Neural cell (in vitro differentiated cells): Measurements from ENCODE around the gene GSTA1. TPM values are rescaled to one million over a fixed set of nuclear protein-coding genes. Genes with fewer than 3 reads are reported as not detected.
"Not testable (repeated sequence)": the region's sequence is repeated elsewhere in the genome, so short reads cannot be mapped to it uniquely, and the experiment has no call there.

ENCODE experiments used
- H2AFZ ChIP-seq: fragments of 200-600, 300-800 bp; sonication (generic), shearing (Covaris generic); 2 replicates; pipeline ENCODE4 v1.6.0; 2014; ENCODE audit warnings: low read depth, mild to moderate bottlenecking, antibody characterized with exemption, low read length, moderate library complexity
- H3F3A ChIP-seq: fragments of 200-600 bp; shearing (Covaris generic); 2 replicates; pipeline ENCODE4 v1.6.1; 2016; ENCODE audit warnings: mild to moderate bottlenecking, moderate library complexity, mixed read lengths, antibody characterized with exemption, low read length; ENCODE audit not compliant: insufficient read depth, poor library complexity, severe bottlenecking
- H3K27ac ChIP-seq: fragments of 200-600, 300-800 bp; sonication (generic), shearing (Covaris generic); 2 replicates; pipeline ENCODE4 v1.5.1; 2014; ENCODE audit warnings: mild to moderate bottlenecking, low read length, moderate library complexity
- H3K27me3 ChIP-seq: fragments of 300-800, 200-600 bp; sonication (generic), shearing (Covaris generic); 2 replicates; pipeline ENCODE4 v1.6.0; 2014; ENCODE audit warnings: mild to moderate bottlenecking, low read depth, low read length, moderate library complexity; ENCODE audit not compliant: insufficient read depth
- H3K36me3 ChIP-seq: fragments of 300-800, 200-600 bp; sonication (generic), shearing (Covaris generic); 2 replicates; pipeline ENCODE4 v1.5.1; 2014; ENCODE audit warnings: mild to moderate bottlenecking, antibody characterized with exemption, low read length, moderate library complexity; ENCODE audit not compliant: insufficient read depth
- H3K4me2 ChIP-seq: fragments of 300-800, 200-600 bp; sonication (generic), shearing (Covaris generic); 2 replicates; pipeline ENCODE4 v1.6.0; 2014; ENCODE audit warnings: mild to moderate bottlenecking, low read length
- H3K4me3 ChIP-seq: fragments of 300-800, 200-600 bp; sonication (generic), shearing (Covaris generic); 2 replicates; pipeline ENCODE4 v1.5.1; 2014; ENCODE audit warnings: mild to moderate bottlenecking, low read length, moderate library complexity
- H3K79me2 ChIP-seq: fragments of 200-600 bp; shearing (Covaris generic); replicated peaks from 2 replicates; pipeline ENCODE4 v1.6.0; 2014; ENCODE audit warnings: mild to moderate bottlenecking, low read length, moderate library complexity; ENCODE audit not compliant: insufficient read depth
- H3K9ac ChIP-seq: fragments of 300-800, 200-600 bp; sonication (generic), shearing (Covaris generic); 2 replicates; pipeline ENCODE4 v1.6.1; 2016; ENCODE audit warnings: mild to moderate bottlenecking, low read length, mixed read lengths
- H3K9me2 ChIP-seq: fragments of 200-600 bp; shearing (Covaris generic); 2 replicates; pipeline ENCODE4 v1.6.1; 2016; ENCODE audit warnings: mild to moderate bottlenecking, low read length, mixed read lengths; ENCODE audit not compliant: insufficient read depth
- H3K9me3 ChIP-seq: fragments of 200-600, 300-800 bp; sonication (generic), shearing (Covaris generic); 2 replicates; pipeline ENCODE4 v1.6.1; 2016; ENCODE audit warnings: mild to moderate bottlenecking, mixed run types, low read length, moderate library complexity, mixed read lengths
- H4K20me1 ChIP-seq: fragments of 200-600 bp; shearing (Covaris generic); 2 replicates; pipeline ENCODE4 v1.6.1; 2016; ENCODE audit warnings: mild to moderate bottlenecking, mixed run types; ENCODE audit not compliant: insufficient read depth
- EP300 ChIP-seq: fragments of 450-650 bp; conservative IDR thresholded peaks from 2 replicates; pipeline ENCODE4 v1.6.1; 2014; ENCODE audit warnings: antibody characterized with exemption, mild to moderate bottlenecking, moderate library complexity; ENCODE audit not compliant: poor library complexity, severe bottlenecking
- EZH2 ChIP-seq: fragments of 200-600, 300-800 bp; shearing (Covaris generic), sonication (generic); IDR thresholded peaks from 2 replicates; pipeline ENCODE4 v1.6.1; 2014; ENCODE audit warnings: antibody characterized with exemption, low read length, borderline replicate concordance, mild to moderate bottlenecking; ENCODE audit not compliant: insufficient read depth, poor library complexity, severe bottlenecking
- MXI1 ChIP-seq: fragments of 450-650 bp; conservative IDR thresholded peaks from 2 replicates; pipeline ENCODE4 v1.6.1; 2014; ENCODE audit warnings: antibody characterized with exemption, mild to moderate bottlenecking; ENCODE audit not compliant: poor library complexity, severe bottlenecking
- POLR2AphosphoS5 ChIP-seq: IDR thresholded peaks from 2 replicates; pipeline ENCODE4 v1.6.1; 2012
- RAD21 ChIP-seq: fragments of 450-650 bp; conservative IDR thresholded peaks from 2 replicates; pipeline ENCODE4 v1.6.1; 2014; ENCODE audit warnings: antibody characterized with exemption, mild to moderate bottlenecking, moderate library complexity
- SMC3 ChIP-seq: fragments of 450-650 bp; conservative IDR thresholded peaks from 2 replicates; pipeline ENCODE4 v1.6.1; 2014; ENCODE audit warnings: antibody characterized with exemption, mild to moderate bottlenecking, moderate library complexity; ENCODE audit not compliant: poor library complexity
- TAF1 ChIP-seq: IDR thresholded peaks from 2 replicates; pipeline ENCODE4 v1.6.1; 2012; ENCODE audit warnings: low read depth
- polyA plus RNA-seq: library from polyadenylated mRNA; depleted of rRNA; stranded (reverse); fragments of >200 nt; gene quantifications from 2 replicates; pipeline ENCODE4 v1.2.3, GENCODE V29; 2014
- TF ChIP-seq, protein P1 (sequence below): IDR thresholded peaks from 2 replicates; pipeline ENCODE4 v1.6.1; 2012; ENCODE audit warnings: borderline replicate concordance
- TF ChIP-seq, protein P2 (sequence below): fragments of 450-650 bp; IDR thresholded peaks from 2 replicates; pipeline ENCODE4 v1.5.1; 2014; ENCODE audit warnings: antibody characterized with exemption, mild to moderate bottlenecking, moderate library complexity; ENCODE audit not compliant: poor library complexity, severe bottlenecking

Gene GSTA1
- polyA plus RNA-seq, 1 donor from 2014 or later = not detected

DNA sequence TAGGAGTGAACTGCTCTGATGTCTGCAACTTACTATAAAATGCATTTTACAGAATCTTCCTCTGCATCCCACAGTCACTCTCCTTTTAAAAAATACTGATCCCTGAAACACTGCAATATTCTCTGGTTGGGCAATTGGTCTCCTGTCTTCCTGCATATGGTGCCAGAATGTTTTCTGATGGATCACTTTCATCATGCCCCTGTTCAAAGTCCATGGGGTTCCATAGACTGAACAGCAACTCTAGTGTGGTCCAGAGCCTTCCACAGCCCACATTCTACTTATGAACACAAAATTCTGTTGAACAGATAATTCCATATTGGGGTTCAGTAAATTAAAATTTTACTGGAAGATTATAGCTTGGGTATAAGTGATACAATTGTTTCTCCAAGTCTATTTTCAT, 51.3 kb downstream of the GSTA1 start:
- no peak overlapping the region for H3K4me2 ChIP-seq
- H2AFZ ChIP-seq = no peak overlapping the region
- TF ChIP-seq RAD21 = no peak
- no peak for TF ChIP-seq TAF1
- TF ChIP-seq EP300 = no peak
- no peaks in the 10 kb centered on the region for H3K9me2 ChIP-seq
- H3K9me3 ChIP-seq = no peaks in the 10 kb centered on the region
- H3K9ac ChIP-seq = no peak overlapping the region
- H4K20me1 ChIP-seq = no peaks in the 10 kb centered on the region
- H3F3A ChIP-seq = no peaks in the 10 kb centered on the region
- no peaks in the 10 kb centered on the region for H3K36me3 ChIP-seq
- H3K27me3 ChIP-seq = no peaks in the 10 kb centered on the region
- no peaks in the 10 kb centered on the region for H3K79me2 ChIP-seq
- no peak overlapping the region for H3K4me3 ChIP-seq
- H3K27ac ChIP-seq = no peak overlapping the region

DNA sequence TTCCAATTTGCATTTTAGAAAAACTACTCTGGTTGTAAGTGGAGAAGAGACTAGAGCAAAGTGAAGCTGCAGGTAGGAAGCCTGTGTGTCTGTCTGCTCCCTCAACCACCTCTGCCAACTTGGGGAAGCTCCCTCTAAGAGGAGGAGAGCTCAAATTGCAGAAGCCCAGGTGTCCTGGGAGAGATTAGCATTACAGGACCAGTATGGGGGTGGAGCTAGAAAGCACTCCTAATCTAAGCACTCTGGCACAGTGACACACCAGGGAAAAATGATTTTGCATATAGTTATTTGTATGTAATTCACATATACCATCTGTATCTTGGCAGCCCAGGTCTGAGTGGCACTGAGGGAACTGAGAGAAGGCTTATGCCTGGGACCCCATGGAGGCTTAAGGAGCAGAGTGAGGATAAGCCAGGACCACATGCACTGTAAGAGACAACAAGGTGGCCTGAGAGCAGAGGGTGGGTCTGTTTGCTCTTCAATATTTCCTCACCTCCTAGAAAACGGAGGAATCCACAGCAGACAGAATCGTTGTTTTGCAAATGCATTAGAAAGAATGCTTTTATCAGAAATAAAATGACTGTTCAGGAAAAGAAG, 54.0 kb downstream of the GSTA1 start:
- Histone ChIP-seq H3K9ac (no peak overlapping the region), H3K9me3 (no peaks in the 10 kb centered on the region), H3K4me3 (no peak overlapping the region), H4K20me1 (no peaks in the 10 kb centered on the region), H3K4me2 (no peak overlapping the region), H3K27me3 (no peaks in the 10 kb centered on the region), H3K36me3 (no peaks in the 10 kb centered on the region), H3K9me2 (no peaks in the 10 kb centered on the region), H3F3A (no peaks in the 10 kb centered on the region), H2AFZ (no peak overlapping the region), H3K79me2 (no peaks in the 10 kb centered on the region), H3K27ac (no peak overlapping the region)
- TF ChIP-seq EP300 (no peak), TAF1 (no peak), SMC3 (no peak), EZH2 (no peak), MXI1 (no peak), RAD21 (no peak), POLR2AphosphoS5 (no peak)
- TF ChIP-seq, protein P1, sequence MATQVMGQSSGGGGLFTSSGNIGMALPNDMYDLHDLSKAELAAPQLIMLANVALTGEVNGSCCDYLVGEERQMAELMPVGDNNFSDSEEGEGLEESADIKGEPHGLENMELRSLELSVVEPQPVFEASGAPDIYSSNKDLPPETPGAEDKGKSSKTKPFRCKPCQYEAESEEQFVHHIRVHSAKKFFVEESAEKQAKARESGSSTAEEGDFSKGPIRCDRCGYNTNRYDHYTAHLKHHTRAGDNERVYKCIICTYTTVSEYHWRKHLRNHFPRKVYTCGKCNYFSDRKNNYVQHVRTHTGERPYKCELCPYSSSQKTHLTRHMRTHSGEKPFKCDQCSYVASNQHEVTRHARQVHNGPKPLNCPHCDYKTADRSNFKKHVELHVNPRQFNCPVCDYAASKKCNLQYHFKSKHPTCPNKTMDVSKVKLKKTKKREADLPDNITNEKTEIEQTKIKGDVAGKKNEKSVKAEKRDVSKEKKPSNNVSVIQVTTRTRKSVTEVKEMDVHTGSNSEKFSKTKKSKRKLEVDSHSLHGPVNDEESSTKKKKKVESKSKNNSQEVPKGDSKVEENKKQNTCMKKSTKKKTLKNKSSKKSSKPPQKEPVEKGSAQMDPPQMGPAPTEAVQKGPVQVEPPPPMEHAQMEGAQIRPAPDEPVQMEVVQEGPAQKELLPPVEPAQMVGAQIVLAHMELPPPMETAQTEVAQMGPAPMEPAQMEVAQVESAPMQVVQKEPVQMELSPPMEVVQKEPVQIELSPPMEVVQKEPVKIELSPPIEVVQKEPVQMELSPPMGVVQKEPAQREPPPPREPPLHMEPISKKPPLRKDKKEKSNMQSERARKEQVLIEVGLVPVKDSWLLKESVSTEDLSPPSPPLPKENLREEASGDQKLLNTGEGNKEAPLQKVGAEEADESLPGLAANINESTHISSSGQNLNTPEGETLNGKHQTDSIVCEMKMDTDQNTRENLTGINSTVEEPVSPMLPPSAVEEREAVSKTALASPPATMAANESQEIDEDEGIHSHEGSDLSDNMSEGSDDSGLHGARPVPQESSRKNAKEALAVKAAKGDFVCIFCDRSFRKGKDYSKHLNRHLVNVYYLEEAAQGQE = no peak
- TF ChIP-seq, protein P2, sequence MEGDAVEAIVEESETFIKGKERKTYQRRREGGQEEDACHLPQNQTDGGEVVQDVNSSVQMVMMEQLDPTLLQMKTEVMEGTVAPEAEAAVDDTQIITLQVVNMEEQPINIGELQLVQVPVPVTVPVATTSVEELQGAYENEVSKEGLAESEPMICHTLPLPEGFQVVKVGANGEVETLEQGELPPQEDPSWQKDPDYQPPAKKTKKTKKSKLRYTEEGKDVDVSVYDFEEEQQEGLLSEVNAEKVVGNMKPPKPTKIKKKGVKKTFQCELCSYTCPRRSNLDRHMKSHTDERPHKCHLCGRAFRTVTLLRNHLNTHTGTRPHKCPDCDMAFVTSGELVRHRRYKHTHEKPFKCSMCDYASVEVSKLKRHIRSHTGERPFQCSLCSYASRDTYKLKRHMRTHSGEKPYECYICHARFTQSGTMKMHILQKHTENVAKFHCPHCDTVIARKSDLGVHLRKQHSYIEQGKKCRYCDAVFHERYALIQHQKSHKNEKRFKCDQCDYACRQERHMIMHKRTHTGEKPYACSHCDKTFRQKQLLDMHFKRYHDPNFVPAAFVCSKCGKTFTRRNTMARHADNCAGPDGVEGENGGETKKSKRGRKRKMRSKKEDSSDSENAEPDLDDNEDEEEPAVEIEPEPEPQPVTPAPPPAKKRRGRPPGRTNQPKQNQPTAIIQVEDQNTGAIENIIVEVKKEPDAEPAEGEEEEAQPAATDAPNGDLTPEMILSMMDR = no peak

DNA sequence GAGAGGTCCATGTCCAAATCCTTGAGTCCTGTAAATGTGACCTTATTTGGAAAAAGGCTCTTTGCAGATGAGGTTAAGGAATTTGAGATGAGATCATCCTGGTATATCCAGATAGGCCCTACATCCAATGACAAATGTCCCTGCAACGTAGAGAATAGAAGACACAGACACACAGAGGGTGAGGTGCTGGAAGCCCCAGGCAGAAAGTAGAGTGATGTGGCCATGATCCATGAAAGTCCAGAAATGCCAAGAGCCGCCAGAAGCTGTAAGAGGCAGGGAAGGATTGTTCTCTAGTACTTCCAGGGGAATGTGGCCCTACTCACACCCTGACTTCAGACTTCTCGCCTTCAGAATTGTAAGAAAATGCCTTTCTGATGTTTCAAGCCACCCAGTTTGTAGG, 56.3 kb downstream of the GSTA1 start:
- not testable (repeated sequence) for H3K36me3 ChIP-seq, H3K4me3 ChIP-seq, H3K4me2 ChIP-seq

More for the DNA sequence above, 56.3 kb downstream of the GSTA1 start:
- not testable (repeated sequence) for H3K9ac ChIP-seq, H3K79me2 ChIP-seq, H3K9me3 ChIP-seq, H3F3A ChIP-seq, H4K20me1 ChIP-seq, H3K27ac ChIP-seq, H3K27me3 ChIP-seq, H2AFZ ChIP-seq, H3K9me2 ChIP-seq
